Right renal pelvis (tissue), 4 donors: ENCODE results near the gene KISS1. TPM values are rescaled to one million over a fixed set of nuclear protein-coding genes. Genes with fewer than 3 reads are reported as not detected.

Experiments used
- DNase-seq, 4 donors: peaks; one replicate each; pipeline ENCODE4 v3.0.0-alpha.2; 2013; ENCODE audit warnings: low read depth in 4 of 4, low spot score in 3 of 4, missing footprints in 1 of 4
- polyA plus RNA-seq, 4 donors: library from polyadenylated mRNA; unstranded; fragments of 120-200 nt; gene quantifications; one replicate each; pipeline ENCODE4 v1.2.1, GENCODE V29; 2013; ENCODE audit not compliant: insufficient read length in 4 of 4

KISS1 gene
- polyA plus RNA-seq, 4 donors = 0.66 to 1.3 (median 0.73) TPM; not detected in 1

DNA sequence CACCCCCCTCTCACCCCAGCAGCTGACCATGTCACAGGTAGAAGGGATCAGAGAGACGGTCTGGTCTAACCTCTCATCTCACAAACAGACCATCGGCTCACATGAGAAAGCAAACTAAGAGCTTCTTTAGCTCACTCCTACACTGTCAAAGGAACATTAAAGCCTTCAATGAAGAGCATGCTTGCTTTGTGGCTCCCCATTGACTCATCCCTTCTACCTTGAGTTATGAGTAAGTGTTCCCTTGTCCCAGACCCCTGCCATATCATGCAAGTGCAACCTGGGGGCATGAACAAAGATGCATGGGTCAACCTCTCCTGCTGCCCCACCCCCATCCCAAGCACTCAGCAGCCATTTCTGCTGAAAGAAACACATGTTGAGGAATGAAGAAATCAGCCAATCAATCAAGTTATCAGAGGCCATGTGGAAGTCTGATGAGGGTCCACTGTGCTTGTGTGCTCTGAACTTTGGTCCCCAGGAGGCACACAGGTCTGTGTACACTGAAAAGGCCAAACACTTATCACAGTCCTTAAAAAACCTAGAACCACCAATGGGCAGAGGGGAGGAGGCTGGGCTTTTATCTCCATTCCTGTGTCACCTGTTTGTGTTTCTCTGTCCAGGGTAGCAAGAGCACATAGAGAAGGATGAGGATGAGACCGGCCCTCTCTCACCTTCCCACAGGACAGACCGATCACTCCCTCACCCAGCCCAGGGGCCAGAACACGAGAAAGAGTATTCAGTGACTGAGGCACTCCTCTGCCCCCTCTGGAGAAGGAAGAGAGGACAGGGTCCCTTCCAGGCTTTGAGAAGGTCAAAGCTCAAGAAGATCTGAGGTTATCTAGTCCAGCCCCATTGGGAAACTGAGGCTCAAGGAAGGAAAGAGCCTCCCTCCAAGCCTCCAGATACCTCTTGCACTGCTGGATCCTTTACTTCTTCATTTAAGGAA is 54.0 kb downstream of the KISS1 start:
- no peak for DNase-seq

DNA sequence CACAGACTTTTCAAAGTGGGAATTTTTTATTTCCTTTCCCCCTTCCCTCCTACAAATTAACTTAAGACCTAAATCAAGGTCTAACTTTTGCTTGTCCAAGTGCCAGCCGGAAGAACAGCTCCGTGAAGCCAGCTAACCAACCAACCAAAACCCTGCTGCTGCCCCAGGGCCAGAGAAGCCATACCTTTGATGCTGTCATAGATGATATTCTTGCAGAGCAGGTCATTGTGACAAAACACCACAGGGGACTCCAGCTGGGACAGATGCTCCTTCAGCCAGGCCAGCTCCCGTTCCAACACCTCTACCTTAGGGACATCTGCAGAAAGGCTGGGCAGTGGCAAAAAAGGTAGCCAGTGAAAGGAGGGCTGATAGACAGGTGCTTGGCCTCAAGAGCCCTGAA is 55.2 kb downstream of the KISS1 start:
- DNase-seq = no peak

Other genes with a start within 250 kb of the KISS1 start
- gene SOX13, start 123.4 kb downstream of the KISS1 start, polyA plus RNA-seq = 10 to 100 TPM; 45.3 to 53.1 (median 48.3) TPM
- gene ETNK2, start 44.4 kb downstream of the KISS1 start, polyA plus RNA-seq = 10 to 100 TPM; 20.8 to 33.7 (median 25.5) TPM
- gene REN, start 30.2 kb downstream of the KISS1 start, polyA plus RNA-seq = 100 to 1,000 TPM in 2 of 4 donors, 10 to 100 TPM in 2; 61.7 to 133 (median 101) TPM
- 1 to 10 TPM; 3.0 to 4.7 (median 4.0) TPM for gene GOLT1A, start 17.5 kb upstream of the KISS1 start, polyA plus RNA-seq
- 10 to 100 TPM; 46.3 to 58.5 (median 50.2) TPM for gene PLEKHA6, start 163.4 kb upstream of the KISS1 start, polyA plus RNA-seq
- gene PPP1R15B, start 215.3 kb upstream of the KISS1 start, polyA plus RNA-seq = 10 to 100 TPM; 34.5 to 49.4 (median 44.7) TPM